Measurements from ENCODE around the gene DYRK1A. TPM values are rescaled to one million over a fixed set of nuclear protein-coding genes. Genes with fewer than 3 reads are reported as not detected.
"Not testable (repeated sequence)": the region's sequence is repeated elsewhere in the genome, so short reads cannot be mapped to it uniquely, and the experiment has no call there.

Gene DYRK1A
- total RNA-seq, 1 experiment from 2014 or later = 49.3 TPM

- no peak for TF ChIP-seq CTCF (IDR thresholded peaks at IDR 0.05 in 2 of 3, conservative IDR thresholded peaks at IDR 0.05 in 1 of 3; ENCODE audit: borderline replicate concordance in 1 of 3, insufficient read depth in 1 of 3, low read depth in 2 of 3, low read length in 2 of 3)
Measured at GRCh38 chr21:37547615-37548200, 181.1 kb downstream of the DYRK1A start (continued).

DNA sequence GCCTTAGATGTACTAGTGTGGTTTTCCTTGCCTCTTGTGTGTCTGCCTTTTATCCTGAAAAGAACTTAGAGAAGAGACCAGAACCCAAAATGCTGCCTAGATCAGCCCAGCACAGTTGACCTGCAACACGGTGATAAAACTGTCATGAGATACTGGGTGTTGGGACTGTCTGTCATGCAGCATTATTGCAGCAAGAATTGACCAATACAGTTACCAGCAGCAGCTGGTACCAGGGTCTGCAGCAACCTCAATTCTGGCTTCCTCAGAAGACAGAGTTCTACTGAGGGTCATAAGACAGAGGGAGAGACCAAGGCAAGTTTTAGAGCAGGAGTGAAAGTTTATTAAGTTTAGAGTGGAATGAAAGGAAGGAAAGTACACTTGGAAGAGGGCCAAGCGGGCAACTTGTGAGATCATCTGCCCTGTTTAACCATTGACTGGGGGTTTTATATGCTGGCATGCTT is 182.0 kb downstream of the DYRK1A start:
- Histone ChIP-seq H2AFZ (ENCODE audit: low read depth, low read length, poor library complexity, severe bottlenecking) (no peak overlapping the region), H3K4me2 (ENCODE audit: low read length) (no peak overlapping the region), H3K79me2 (ENCODE audit: insufficient read depth, low read length) (no peaks in the 10 kb centered on the region), H3K9ac (ENCODE audit: low read length) (no peak overlapping the region), H3K27me3 (ENCODE audit: insufficient read depth, low read length) (no peaks in the 10 kb centered on the region), H3K36me3 (ENCODE audit: control insufficient read depth in 1 of 2, insufficient read depth in 2 of 2, low read length in 2 of 2) (no peaks in the 10 kb centered on the region), H3K4me1 (ENCODE audit: control insufficient read depth in 1 of 2, insufficient read depth in 2 of 2, low read length in 2 of 2) (peaks cover 0 to 6% of the 10 kb centered on the region in 2 experiments; a peak in 2 of 4 replicates), H3K4me3 (replicated peaks in 1 of 2; ENCODE audit: low read depth in 1 of 2, low read length in 2 of 2) (no peak overlapping the region), H4K20me1 (ENCODE audit: insufficient read depth) (no peaks in the 10 kb centered on the region), H3K27ac (ENCODE audit: low read depth, low read length) (no peak overlapping the region), H3K9me2 (ENCODE audit: insufficient read depth) (no peaks in the 10 kb centered on the region), H3K9me3 (ENCODE audit: control insufficient read depth in 1 of 2, insufficient read depth in 1 of 2, low read depth in 1 of 2, low read length in 2 of 2) (no peaks in the 10 kb centered on the region)
- intact Hi-C loops (cut with micrococcal nuclease) = no loop called here
- no TSS peak for BruUV-seq (replicated peaks)
- RAD21 ChIA-PET (ENCODE audit: low non-redundant PET in 1 of 2, low total read pairs in 2 of 2, uncharacterized antibody in 2 of 2, unreplicated experiment in 2 of 2) = no interaction called here
- CTCF ChIA-PET = no interaction called here
- DNase-seq (ENCODE audit: low read depth, low spot score) (no peak), ATAC-seq (no peak)
- POLR2A ChIA-PET = no interaction called here
- TF ChIP-seq CTCF (IDR thresholded peaks at IDR 0.05 in 2 of 3, conservative IDR thresholded peaks at IDR 0.05 in 1 of 3; ENCODE audit: borderline replicate concordance in 1 of 3, insufficient read depth in 1 of 3, low read depth in 2 of 3, low read length in 2 of 3) = no peak
- TF ChIP-seq, protein P1, sequence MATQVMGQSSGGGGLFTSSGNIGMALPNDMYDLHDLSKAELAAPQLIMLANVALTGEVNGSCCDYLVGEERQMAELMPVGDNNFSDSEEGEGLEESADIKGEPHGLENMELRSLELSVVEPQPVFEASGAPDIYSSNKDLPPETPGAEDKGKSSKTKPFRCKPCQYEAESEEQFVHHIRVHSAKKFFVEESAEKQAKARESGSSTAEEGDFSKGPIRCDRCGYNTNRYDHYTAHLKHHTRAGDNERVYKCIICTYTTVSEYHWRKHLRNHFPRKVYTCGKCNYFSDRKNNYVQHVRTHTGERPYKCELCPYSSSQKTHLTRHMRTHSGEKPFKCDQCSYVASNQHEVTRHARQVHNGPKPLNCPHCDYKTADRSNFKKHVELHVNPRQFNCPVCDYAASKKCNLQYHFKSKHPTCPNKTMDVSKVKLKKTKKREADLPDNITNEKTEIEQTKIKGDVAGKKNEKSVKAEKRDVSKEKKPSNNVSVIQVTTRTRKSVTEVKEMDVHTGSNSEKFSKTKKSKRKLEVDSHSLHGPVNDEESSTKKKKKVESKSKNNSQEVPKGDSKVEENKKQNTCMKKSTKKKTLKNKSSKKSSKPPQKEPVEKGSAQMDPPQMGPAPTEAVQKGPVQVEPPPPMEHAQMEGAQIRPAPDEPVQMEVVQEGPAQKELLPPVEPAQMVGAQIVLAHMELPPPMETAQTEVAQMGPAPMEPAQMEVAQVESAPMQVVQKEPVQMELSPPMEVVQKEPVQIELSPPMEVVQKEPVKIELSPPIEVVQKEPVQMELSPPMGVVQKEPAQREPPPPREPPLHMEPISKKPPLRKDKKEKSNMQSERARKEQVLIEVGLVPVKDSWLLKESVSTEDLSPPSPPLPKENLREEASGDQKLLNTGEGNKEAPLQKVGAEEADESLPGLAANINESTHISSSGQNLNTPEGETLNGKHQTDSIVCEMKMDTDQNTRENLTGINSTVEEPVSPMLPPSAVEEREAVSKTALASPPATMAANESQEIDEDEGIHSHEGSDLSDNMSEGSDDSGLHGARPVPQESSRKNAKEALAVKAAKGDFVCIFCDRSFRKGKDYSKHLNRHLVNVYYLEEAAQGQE (IDR thresholded peaks at IDR 0.05; ENCODE audit: low read depth) = no peak

- H3K36me3 ChIP-seq (ENCODE audit: control insufficient read depth in 1 of 2, insufficient read depth in 2 of 2, low read length in 2 of 2); H3K4me3 ChIP-seq (replicated peaks in 1 of 2; ENCODE audit: low read depth in 1 of 2, low read length in 2 of 2); H3K4me1 ChIP-seq (ENCODE audit: control insufficient read depth in 1 of 2, insufficient read depth in 2 of 2, low read length in 2 of 2); BruUV-seq (replicated peaks); H3K9me2 ChIP-seq (ENCODE audit: insufficient read depth); ATAC-seq; H3K79me2 ChIP-seq (ENCODE audit: insufficient read depth, low read length); RAD21 ChIA-PET (ENCODE audit: low non-redundant PET in 1 of 2, low total read pairs in 2 of 2, uncharacterized antibody in 2 of 2, unreplicated experiment in 2 of 2); H3K4me2 ChIP-seq (ENCODE audit: low read length); H2AFZ ChIP-seq (ENCODE audit: low read depth, low read length, poor library complexity, severe bottlenecking); H3K9ac ChIP-seq (ENCODE audit: low read length); H3K27ac ChIP-seq (ENCODE audit: low read depth, low read length); intact Hi-C loops (cut with micrococcal nuclease); H4K20me1 ChIP-seq (ENCODE audit: insufficient read depth); H3K27me3 ChIP-seq (ENCODE audit: insufficient read depth, low read length); CTCF ChIA-PET; POLR2A ChIA-PET; DNase-seq (ENCODE audit: low read depth, low spot score); H3K9me3 ChIP-seq (ENCODE audit: control insufficient read depth in 1 of 2, insufficient read depth in 1 of 2, low read depth in 1 of 2, low read length in 2 of 2): not testable (repeated sequence)
Measured at GRCh38 chr21:37549730-37550129, 183.2 kb downstream of the DYRK1A start.
